ENCODE results near the gene HOMER2.

HOMER2 gene

GRCh38 chr15:82808634-82809041 is 143.9 kb downstream of the HOMER2 start (continued):
- TF ChIP-seq SCRT2 (tag by site-specific recombination; IDR thresholded peaks at IDR 0.05) (peak; percentile 76), ZNF600 (tag by site-specific recombination; IDR thresholded peaks at IDR 0.05) (peak; percentile 87), ZXDB (tag by site-specific recombination; IDR thresholded peaks at IDR 0.05) (0 out of 2 replicates have a peak, but pooled peaks have one; percentile 24), ZNF488 (tag by site-specific recombination; IDR thresholded peaks at IDR 0.05) (no peak), ZNF544 (tag by site-specific recombination; IDR thresholded peaks at IDR 0.05) (no peak), ZNF175 (tag by site-specific recombination; IDR thresholded peaks at IDR 0.05) (no peak), ZNF843 (tag by site-specific recombination; IDR thresholded peaks at IDR 0.05) (no peak), ZNF302 (tag by site-specific recombination; IDR thresholded peaks at IDR 0.05; ENCODE audit: low read depth) (no peak), ZSCAN18 (tag by site-specific recombination; IDR thresholded peaks at IDR 0.05) (no peak), ZNF266 (tag by site-specific recombination; IDR thresholded peaks at IDR 0.05; ENCODE audit: low read depth) (no peak), MZF1 (tag by site-specific recombination; IDR thresholded peaks at IDR 0.05; ENCODE audit: borderline replicate concordance) (no peak), ZNF16 (tag by site-specific recombination; IDR thresholded peaks at IDR 0.05; ENCODE audit: low read depth) (no peak), ZFP3 (tag by site-specific recombination; IDR thresholded peaks at IDR 0.05; ENCODE audit: low read depth) (no peak), GLIS1 (tag by site-specific recombination; IDR thresholded peaks at IDR 0.05) (peak; percentile 31; the same call in 1 of the 2 replicates), EGR2 (tag by site-specific recombination; IDR thresholded peaks at IDR 0.05; ENCODE audit: low read depth) (no peak), ZBTB49 (tag by site-specific recombination; IDR thresholded peaks at IDR 0.05; ENCODE audit: low read depth) (no peak), ZNF148 (tag by site-specific recombination; IDR thresholded peaks at IDR 0.05; ENCODE audit: borderline replicate concordance) (no peak), ZNF624 (tag by site-specific recombination; IDR thresholded peaks at IDR 0.05) (no peak), HIC1 (tag by site-specific recombination; IDR thresholded peaks at IDR 0.05) (no peak), ZBTB11 (tag by site-specific recombination; conservative IDR thresholded peaks at IDR 0.05; ENCODE audit: low read depth) (no peak), ZNF704 (tag by site-specific recombination; IDR thresholded peaks at IDR 0.05) (no peak), ZBTB1 (tag by site-specific recombination; IDR thresholded peaks at IDR 0.05) (no peak), ZNF132 (tag by site-specific recombination; IDR thresholded peaks at IDR 0.05; ENCODE audit: borderline replicate concordance) (no peak), IKZF3 (tag by site-specific recombination; IDR thresholded peaks at IDR 0.05) (peak; percentile 57; the same call in 1 of the 2 replicates), ZNF121 (tag by site-specific recombination; IDR thresholded peaks at IDR 0.05) (no peak)

Data from HEK293 (cell line).